ENCODE data around the gene APOBEC3H. TPM values are rescaled to one million over a fixed set of nuclear protein-coding genes. Genes with fewer than 3 reads are reported as not detected.
A peak's percentile ranks its signal among the peaks of the same experiment; 100 is the strongest.

APOBEC3H gene
- total RNA-seq, 6 donors from 2014 or later, result 0.78 to 4.2 (median 1.0) TPM

- no peaks in the 10 kb centered on the region for H3K9me3 ChIP-seq
- WGBS, 2 donors, result 28 to 43% methylated on average over 28 to 29 of the region's 33 CpGs
- TF ChIP-seq CTCF (IDR thresholded peaks at IDR 0.05) (no peak), POLR2AphosphoS5 (IDR thresholded peaks at IDR 0.05) (no peak), POLR2A (IDR thresholded peaks at IDR 0.05) (no peak), EP300 (IDR thresholded peaks at IDR 0.05) (no peak)
- ATAC-seq (ENCODE audit: low FRiP score in 2 of 2) (peak in 1 of 2 donors; percentile 21), DNase-seq (peak in 1 of 2 donors; percentile 53)
- no peaks in the 10 kb centered on the region for H3K27me3 ChIP-seq
- H3K4me1 ChIP-seq, result peaks cover 0 to 7% (median 2%) of the 10 kb centered on the region in 4 donors
- H3K4me3 ChIP-seq, result no peak overlapping the region
- no peak overlapping the region for H3K27ac ChIP-seq
- H3K36me3 ChIP-seq, result no peaks in the 10 kb centered on the region
These were observed 26.9 kb downstream of the APOBEC3H start for GRCh38 chr22:39123751-39124581.

GRCh38 chr22:39125622-39126021 lies 28.6 kb downstream of the APOBEC3H start:
- no peak for ATAC-seq (ENCODE audit: low FRiP score in 2 of 2)
- no peak overlapping the region for H3K4me3 ChIP-seq
- no peaks in the 10 kb centered on the region for H3K27me3 ChIP-seq
- no peak for TF ChIP-seq CTCF (IDR thresholded peaks at IDR 0.05)
- no peak for DNase-seq
- no peaks in the 10 kb centered on the region for H3K9me3 ChIP-seq
- H3K36me3 ChIP-seq, result peaks cover 0 to 7% (median 0%) of the 10 kb centered on the region in 4 donors
- 73 to 78% methylated on average over 5 of the region's 5 CpGs for WGBS, 2 donors
- H3K27ac ChIP-seq, result no peak overlapping the region
- H3K4me1 ChIP-seq, result peaks cover 0 to 7% (median 2%) of the 10 kb centered on the region in 4 donors

- ATAC-seq (ENCODE audit: low FRiP score in 2 of 2) (no peak), DNase-seq (no peak)
- H3K27ac ChIP-seq, result no peak overlapping the region
- H3K4me3 ChIP-seq, result no peak overlapping the region
- peaks cover 3 to 32% (median 12%) of the 10 kb centered on the region in 4 donors for H3K36me3 ChIP-seq
- 97 to 100% methylated on average over 6 of the region's 6 CpGs for WGBS, 2 donors
- no peaks in the 10 kb centered on the region for H3K9me3 ChIP-seq
- H3K27me3 ChIP-seq, result no peaks in the 10 kb centered on the region
- TF ChIP-seq POLR2A (IDR thresholded peaks at IDR 0.05) (no peak), POLR2AphosphoS5 (IDR thresholded peaks at IDR 0.05) (no peak), CTCF (IDR thresholded peaks at IDR 0.05) (no peak), EP300 (IDR thresholded peaks at IDR 0.05) (no peak)
- peaks cover 5 to 21% (median 6%) of the 10 kb centered on the region in 4 donors for H3K4me1 ChIP-seq
These were observed 31.5 kb downstream of the APOBEC3H start for GRCh38 chr22:39128508-39128907.

- 91 to 94% methylated on average over 4 of the region's 4 CpGs for WGBS, 2 donors
- no peak for TF ChIP-seq EP300 (IDR thresholded peaks at IDR 0.05)
- no peak for TF ChIP-seq POLR2AphosphoS5 (IDR thresholded peaks at IDR 0.05)
- TF ChIP-seq CTCF (IDR thresholded peaks at IDR 0.05), result no peak
- no peak for TF ChIP-seq POLR2A (IDR thresholded peaks at IDR 0.05)
These were observed 32.0 kb downstream of the APOBEC3H start for GRCh38 chr22:39129081-39129480.

More at GRCh38 chr22:39129081-39129480, 32.0 kb downstream of the APOBEC3H start:
- Histone ChIP-seq H3K27me3 (no peaks in the 10 kb centered on the region), H3K36me3 (peaks cover 3 to 38% (median 15%) of the 10 kb centered on the region in 4 donors), H3K9me3 (no peaks in the 10 kb centered on the region), H3K4me1 (peaks cover 5 to 17% (median 6%) of the 10 kb centered on the region in 4 donors), H3K4me3 (no peak overlapping the region), H3K27ac (no peak overlapping the region)
- DNase-seq (no peak), ATAC-seq (ENCODE audit: low FRiP score in 2 of 2) (no peak)
